GM19467 (cell line): ENCODE results near the gene MRTFA.

Source experiments
- ATAC-seq: cut with Tn5 transposase; IDR thresholded peaks from one replicate; pipeline ENCODE4 v1.9.1; 2021; ENCODE audit warnings: mild to moderate bottlenecking, moderate library complexity; ENCODE audit not compliant: unreplicated experiment

MRTFA gene

DNA sequence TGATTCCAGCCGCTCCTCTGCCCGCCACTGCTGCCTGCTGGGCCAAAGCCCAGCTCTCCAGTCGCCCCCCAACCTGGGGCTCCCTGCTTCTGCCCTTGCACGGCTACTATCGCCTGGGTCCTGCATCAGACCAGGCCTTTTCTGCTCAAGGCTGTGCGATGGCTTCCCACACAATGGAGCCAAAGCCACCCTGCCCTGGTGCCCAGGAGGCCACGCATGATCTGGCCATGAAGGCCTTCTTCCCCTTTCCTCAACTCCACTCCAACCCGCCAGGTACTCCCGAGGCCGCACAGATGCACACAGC, 220.3 kb downstream of the MRTFA start:
- no peak for ATAC-seq

GRCh38 chr22:40415531-40416266, 220.8 kb downstream of the MRTFA start:
- no peak for ATAC-seq

- ATAC-seq = no peak
Measured at GRCh38 chr22:40414838-40415505, 221.5 kb downstream of the MRTFA start.

DNA sequence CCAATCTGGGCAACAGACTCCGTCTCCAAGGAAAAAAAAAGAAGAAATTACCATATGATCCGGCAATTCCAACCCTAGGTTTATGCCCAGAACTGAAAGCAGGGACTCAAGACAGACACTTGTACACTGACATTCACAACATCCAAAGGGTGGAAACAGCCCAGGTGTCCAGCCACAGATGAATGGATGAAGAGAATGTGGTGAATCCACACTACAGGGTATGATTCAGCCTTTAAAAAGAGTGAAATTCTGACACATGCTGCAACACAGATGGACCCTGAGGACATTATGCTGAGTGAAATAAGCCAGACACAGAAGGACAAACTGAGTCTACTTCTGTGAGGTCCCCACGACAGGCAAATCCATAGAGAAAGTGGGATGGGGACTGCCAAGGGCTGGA, 222.2 kb downstream of the MRTFA start:
- no peak for ATAC-seq

DNA sequence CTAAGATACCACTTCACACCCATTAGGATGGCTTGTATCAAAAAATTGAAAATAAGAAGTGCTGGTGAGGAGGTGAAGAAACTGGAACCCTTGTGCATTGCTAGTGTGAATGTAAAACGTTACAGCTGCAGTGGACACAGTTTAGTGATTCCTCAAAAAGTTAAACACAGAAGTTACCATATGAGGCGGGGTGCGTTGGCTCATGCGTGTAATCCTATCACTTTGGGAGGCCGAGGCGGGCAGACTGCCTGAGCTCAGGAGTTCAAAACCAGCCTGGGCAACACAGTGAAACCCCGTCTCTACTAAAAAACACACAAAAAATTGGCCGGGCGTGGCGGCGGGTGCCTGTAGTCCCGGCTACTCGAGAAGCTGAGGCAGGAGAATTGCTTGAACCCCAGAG, 222.6 kb downstream of the MRTFA start:
- ATAC-seq = no peak

DNA sequence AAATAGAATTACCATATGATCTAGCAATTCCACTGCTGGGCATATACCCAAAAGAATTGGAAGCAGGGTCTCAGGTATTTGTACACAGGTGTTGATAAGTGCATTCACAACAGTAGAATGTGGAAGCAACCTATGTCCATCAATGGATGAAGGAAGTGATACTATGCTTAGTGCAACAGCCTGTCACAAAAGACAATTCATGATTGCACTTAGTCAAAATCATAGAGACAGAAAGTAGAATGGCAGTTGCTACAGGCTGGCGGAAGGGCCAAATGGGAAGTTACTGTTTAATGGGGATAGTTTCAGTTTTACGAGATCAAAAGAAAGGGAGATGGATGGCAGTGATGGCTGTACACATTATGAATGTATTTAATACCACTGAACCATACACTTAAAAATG, 224.1 kb downstream of the MRTFA start:
- no peak for ATAC-seq

GRCh38 chr22:40411506-40411861, 225.0 kb downstream of the MRTFA start:
- no peak for ATAC-seq

DNA sequence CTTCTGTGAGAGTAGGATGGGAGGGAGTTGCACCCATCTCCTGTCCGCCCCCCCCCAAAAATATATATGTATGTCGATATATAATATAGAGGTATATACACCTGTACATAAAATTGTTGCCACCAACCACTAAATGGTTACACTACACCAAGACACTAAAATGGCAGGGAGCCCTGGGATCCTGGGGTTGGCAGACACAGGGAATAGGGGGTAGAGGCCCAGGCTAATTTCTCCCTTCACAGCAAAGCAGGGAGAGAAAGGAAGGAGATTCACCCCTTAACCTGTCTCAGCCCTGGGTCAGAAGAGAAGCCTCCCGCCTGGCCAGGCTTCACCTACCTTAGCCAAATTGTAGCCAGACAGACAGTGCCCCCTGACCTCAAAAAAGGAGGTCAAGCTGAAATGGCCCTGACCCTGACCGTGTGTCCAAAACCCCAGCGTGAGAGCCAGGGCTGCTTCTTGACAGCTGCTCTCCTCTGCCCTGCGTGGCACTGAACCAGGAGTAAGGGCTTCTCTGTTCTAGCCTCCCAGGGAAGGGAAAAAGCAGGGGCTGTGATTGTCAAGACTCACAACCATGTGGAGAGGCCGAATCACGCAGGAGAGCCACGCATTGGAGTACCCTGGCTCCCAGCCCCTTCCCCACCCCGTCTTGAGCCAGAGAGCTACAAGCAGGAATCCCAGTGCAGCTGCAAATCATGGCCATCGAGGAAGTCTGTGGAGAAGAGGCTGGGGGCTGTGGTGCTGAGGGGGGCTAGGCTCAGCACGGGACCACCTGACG, 225.6 kb downstream of the MRTFA start:
- no peak for ATAC-seq

- no peak for ATAC-seq
Measured at GRCh38 chr22:40410272-40410671, 226.2 kb downstream of the MRTFA start.

GRCh38 chr22:40409613-40410113, 226.9 kb downstream of the MRTFA start:
- no peak for ATAC-seq

DNA sequence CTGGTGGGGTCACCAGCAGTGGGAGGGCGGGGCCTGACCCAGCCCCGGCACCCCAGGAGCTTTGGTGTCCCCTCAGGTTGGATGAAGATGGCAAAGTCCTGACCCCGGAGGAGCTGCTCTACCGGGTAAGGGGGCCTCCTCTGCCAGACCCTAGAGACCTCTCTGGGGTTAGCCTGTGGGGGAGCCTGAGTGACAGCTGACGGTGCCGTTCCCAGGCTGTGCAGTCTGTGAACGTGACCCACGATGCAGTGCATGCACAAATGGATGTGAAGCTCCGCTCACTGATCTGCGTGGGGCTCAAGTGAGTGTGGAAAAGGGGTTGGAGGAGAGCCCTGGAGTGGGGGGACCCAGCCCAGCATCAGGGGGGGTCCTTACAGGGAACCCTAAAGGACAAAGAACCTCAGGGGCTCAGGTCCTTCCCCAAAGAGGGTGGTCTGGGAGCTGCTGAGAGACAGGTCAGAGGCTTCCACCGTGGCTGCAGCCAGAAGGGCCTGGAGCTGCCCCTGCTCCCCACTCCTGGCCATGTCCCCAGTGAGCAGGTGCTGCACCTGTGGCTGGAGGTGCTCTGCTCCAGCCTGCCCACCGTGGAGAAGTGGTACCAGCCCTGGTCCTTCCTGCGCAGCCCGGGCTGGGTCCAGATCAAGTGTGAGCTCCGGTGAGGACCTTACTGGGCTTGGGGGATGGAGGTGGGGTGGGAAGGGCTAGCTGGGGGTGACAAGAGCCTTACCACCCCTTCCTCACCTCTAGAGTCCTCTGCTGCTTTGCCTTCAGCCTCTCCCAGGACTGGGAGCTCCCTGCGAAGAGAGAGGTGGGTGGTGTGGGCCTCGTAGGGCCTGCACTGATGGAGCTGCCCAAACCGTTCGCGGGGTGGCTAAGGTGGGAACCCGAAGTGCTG, 227.6 kb downstream of the MRTFA start:
- ATAC-seq = no peak

- ATAC-seq = no peak
Measured at GRCh38 chr22:40407831-40408717, 228.4 kb downstream of the MRTFA start.

- no peak for ATAC-seq
Measured at GRCh38 chr22:40407021-40407761, 229.3 kb downstream of the MRTFA start.

DNA sequence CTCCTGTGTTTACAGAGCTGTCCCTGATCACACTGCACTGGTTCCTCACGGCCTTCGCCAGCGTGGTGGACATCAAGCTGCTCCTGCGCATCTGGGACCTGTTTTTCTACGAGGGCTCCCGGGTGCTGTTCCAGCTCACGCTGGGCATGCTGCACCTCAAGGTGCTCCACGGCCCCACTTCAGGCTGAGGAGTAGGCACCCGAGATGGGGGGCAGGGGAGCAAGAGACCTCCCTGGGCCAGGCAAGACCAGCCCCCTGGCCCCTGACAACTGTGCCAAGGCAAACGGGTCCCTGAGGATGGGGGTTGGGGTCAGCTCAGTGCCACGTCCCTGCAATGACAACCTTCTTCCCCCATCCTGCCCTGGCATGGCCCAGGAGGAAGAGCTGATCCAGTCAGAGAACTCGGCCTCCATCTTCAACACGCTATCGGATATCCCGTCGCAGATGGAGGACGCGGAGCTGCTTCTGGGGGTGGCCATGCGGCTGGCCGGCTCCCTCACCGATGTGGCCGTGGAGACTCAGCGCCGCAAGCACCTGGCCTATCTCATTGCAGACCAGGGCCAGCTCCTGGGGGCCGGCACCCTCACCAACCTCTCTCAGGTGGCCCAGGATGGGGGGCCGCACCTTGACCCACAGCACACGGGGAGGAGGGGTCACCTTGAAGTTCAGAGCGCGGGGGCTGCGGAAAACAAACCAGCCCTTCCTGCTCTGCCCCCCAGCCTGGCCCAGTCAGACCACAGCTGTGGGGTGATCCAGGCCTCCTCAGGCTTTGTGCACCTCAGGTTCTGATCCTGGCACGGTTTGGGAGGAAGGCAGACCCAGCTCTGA, 230.2 kb downstream of the MRTFA start:
- no peak for ATAC-seq

GRCh38 chr22:40405178-40406062, 231.1 kb downstream of the MRTFA start:
- no peak for ATAC-seq

DNA sequence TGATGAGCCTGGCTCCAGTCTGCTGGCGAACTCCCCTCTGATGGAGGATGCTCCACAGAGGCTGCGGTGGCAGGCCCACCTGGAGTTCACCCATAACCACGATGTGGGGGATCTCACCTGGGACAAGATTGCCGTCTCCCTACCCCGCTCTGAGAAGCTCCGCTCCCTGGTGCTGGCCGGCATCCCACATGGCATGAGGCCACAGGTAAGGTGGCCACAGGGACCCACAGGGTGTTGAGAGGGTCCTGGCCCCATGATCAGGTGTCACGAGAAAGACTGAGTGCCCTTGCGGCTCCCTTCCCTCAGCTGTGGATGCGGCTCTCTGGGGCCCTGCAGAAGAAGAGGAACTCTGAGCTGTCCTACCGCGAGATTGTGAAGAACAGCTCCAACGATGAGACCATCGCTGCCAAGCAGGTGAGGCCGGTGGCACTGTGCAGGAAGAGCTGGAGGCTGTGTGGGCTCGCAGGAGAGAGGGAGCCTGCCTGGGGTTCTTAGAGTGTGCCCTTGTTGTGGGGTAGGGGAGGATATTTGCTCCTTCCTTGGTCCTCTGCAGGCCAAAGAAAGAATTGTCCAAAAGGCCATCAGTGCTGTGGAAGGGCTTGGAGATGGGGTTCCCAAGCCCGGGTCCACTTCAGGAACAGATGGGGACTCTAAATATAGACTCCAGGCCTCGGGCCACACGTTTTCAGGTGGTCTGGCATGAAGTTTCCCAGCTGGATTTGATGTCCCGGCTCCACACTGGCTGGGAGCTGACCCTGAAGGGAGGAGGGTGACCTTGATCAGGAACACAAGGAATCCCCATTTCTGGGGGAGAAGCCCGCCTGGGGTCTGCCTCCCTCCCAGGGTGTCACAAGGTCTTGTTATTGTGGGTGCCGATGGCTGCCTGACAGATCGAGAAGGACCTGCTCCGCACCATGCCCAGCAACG, 232.0 kb downstream of the MRTFA start:
- no peak for ATAC-seq
